ENCODE measurements around the gene MAST3.

Gene MAST3

DNA sequence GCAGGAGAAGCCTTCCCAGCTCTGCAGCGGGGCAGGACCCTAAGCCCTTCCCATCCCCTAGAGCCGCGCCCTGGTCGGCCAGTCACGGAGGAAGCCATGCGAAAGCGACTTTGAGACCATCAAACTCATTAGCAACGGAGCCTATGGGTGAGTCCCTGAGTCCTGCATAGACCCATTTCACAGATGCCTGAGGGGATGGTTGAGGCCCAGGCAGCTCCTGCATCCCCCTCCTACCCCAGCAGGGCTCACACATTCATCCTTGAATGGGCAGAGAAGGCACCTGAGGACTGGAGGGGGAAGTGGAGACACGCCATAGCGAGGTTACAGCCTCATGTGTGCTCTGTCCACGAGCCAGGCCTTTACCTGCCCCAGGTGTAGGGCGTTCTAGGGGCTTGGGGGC is 31.2 kb downstream of the MAST3 start:
- no peak overlapping the region for H3K27ac ChIP-seq
- no peak overlapping the region for H3K4me3 ChIP-seq

- H3K27ac ChIP-seq: no peak overlapping the region
- no peak overlapping the region for H3K4me3 ChIP-seq
These were observed 33.1 kb downstream of the MAST3 start for GRCh38 chr19:18130523-18131242.

DNA sequence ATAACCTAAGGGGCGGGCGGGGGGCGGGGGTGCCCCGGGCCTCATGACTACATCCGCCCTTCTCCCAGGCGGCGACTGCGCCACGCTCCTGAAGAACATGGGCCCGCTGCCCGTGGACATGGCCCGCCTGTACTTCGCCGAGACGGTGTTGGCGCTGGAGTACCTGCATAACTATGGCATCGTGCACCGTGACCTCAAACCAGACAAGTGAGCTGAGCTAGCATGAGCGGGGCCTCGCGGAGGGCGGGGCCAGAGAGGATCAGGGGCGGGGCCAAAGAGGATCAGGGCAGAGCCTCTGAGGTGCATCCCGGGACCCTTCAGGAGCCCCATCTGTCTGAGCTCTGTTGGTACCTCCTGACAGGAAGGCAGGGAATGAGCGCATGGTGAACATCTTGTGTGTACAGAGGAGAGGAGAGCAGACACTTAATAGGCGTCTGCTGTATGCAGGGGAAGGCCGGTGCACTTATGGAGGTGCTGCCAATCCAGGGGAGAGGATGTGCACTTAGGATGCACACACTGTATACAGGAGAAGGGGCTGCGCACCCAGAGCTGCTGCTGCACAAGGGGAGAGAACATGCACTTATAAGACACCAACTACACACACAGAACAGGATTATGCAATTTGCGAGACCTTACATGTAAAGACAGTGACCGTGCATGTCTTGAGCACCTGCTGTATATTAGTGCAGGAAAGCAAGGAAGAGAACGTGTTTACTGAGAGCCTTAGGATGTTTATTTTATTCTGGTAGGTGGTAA is 34.4 kb downstream of the MAST3 start:
- no peak overlapping the region for H3K27ac ChIP-seq
- H3K4me3 ChIP-seq: no peak overlapping the region

DNA sequence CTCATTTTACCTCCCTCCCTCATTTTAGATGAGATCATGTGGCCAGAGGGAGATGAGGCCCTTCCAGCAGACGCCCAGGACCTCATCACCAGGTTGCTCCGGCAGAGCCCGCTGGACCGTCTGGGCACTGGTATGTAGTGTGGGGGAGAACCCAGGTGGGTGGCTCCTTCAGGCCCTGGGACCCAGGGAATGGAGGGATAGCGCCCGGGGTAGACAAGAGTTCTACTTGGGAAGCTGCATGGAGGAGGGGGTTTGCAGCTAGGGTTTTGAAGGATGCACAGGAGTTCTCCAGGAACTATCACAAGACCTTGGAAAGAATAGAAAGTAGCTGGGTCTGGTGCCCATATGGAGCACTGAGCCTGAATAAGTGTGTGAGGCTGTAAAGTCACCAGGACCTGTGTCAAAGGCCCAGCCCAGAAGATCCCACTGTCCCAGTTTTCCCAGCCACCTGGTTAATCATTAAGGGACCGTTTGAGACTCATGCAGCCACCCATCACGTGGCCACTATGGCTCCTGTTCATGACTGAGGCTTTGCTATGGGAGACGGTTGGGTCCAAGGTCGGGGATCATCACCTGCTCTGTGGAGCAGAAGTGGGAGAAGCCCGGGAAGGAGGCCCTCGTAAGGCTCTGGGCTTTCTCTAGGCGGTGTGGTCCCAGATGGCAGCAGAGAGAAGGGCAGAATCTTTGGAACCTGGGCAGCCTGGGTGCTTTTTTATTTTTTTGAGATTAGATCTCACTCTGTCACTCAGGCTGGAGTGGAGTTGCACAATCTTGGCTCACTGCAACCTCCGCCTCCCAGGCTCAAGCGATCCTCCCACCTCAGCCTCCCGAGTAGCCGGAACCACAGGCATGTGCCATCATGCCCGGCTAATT is 38.4 kb downstream of the MAST3 start:
- no peak overlapping the region for H3K4me3 ChIP-seq
- no peak overlapping the region for H3K27ac ChIP-seq

GRCh38 chr19:18137242-18137641 is 39.7 kb downstream of the MAST3 start:
- no peak overlapping the region for H3K4me3 ChIP-seq
- no peak overlapping the region for H3K27ac ChIP-seq

DNA sequence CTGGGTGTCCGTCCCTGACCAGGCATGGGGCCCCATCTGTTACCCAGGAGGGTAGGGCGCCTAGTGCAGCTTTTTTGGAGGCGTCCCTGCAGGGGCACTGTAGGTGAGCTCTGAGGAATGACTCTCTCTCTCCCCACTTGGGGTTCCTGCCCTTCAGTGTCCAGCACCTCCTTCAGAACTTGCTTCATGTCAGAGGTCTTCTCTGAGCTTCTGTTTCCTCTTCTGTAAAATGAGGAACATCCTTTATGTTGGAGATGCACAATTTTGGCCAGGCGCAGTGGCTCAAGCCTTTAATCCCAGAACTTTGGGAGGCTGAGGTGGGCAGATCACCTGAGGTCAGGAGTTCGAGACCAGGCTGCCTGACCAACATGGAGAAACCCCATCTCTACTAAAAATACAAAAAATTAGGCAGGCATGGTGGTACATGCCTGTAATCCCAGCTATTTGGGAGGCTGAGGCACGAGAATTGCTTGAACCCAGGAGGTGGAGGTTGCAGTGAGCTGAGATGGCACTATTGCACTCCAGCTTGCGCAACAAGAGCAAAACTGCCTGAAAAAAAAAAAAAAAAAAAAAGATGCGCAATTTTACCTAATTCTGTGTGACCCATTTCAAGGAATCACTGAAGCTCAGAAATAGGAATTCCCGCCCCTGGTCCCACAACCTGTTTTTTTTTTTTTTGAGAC is 40.2 kb downstream of the MAST3 start:
- no peak overlapping the region for H3K27ac ChIP-seq
- H3K4me3 ChIP-seq: no peak overlapping the region

DNA sequence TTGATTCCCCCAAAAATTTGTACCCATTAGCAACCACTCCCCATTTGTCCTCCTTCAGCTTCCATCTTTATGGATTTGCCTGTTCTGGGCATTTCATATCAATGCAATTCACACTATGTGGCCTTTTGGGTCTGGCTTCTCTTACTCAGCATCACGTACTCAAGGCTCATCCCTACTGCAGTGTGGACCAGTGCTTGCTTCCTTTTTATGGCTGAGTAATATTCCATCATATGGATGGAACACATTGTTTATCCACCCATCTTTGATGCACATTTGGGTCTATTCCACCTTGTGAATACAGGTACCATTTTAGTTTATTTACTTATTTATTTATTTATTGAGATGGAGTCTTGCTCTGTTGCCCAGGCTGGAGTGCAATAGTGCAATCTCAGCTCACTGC is 42.9 kb downstream of the MAST3 start:
- Histone ChIP-seq H3K4me3 (no peak overlapping the region), H3K27ac (no peak overlapping the region)

GRCh38 chr19:18141031-18141430 is 43.5 kb downstream of the MAST3 start:
- Histone ChIP-seq H3K27ac (no peak overlapping the region), H3K4me3 (no peak overlapping the region)

GRCh38 chr19:18143902-18144301 is 46.3 kb downstream of the MAST3 start:
- no peak overlapping the region for H3K27ac ChIP-seq
- H3K4me3 ChIP-seq: no peak overlapping the region

GRCh38 chr19:18144361-18144760 is 46.8 kb downstream of the MAST3 start:
- H3K4me3 ChIP-seq: no peak overlapping the region
- no peak overlapping the region for H3K27ac ChIP-seq

- Histone ChIP-seq H3K27ac (no peak overlapping the region), H3K4me3 (no peak overlapping the region)
These were observed 47.3 kb downstream of the MAST3 start for GRCh38 chr19:18144906-18145305.

- H3K4me3 ChIP-seq: no peak overlapping the region
- no peak overlapping the region for H3K27ac ChIP-seq
These were observed 47.9 kb downstream of the MAST3 start for GRCh38 chr19:18145391-18145999.

DNA sequence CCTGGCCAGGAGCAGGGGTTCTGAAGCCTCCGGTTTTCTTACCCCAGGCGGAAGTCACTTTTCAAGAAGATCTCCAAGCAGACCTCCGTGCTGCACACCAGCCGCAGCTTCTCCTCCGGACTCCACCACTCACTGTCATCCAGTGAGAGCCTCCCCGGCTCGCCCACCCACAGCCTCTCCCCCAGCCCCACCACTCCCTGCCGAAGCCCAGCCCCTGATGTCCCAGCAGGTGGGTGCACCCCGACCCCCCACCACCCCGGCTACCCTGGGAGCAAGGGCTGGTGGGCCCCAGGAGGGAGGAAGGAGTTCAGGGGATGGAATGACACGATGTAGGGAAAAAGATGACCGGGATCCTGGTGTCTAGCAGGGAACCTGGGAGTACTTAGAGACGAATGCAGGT is 49.8 kb downstream of the MAST3 start:
- Histone ChIP-seq H3K4me3 (no peak overlapping the region), H3K27ac (no peak overlapping the region)

DNA sequence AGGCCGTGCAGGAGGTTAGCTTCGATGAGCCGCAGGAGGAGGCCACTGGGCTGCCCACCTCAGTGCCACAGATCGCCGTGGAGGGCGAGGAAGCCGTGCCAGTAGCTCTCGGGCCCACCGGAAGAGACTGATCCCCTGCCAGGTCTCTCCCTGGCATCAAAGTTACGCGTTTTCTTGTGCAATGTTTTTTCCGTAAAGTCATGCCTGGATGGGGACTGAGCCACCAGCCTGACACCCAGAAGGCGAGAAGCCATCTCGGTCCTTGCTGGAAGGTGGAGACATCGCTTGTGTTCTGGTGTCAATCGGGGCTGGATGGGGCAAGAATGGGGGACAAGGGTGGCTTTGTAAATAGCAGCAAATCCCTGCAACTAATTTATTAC is 52.0 kb downstream of the MAST3 start:
- H3K4me3 ChIP-seq: no peak overlapping the region
- H3K27ac ChIP-seq: no peak overlapping the region

GRCh38 chr19:18150776-18151624 is 53.4 kb downstream of the MAST3 start:
- Histone ChIP-seq H3K27ac (peak overlapping the region in 4 of 21 experiments; percentile 91 to 95 (median 92)), H3K4me3 (no peak overlapping the region)

DNA sequence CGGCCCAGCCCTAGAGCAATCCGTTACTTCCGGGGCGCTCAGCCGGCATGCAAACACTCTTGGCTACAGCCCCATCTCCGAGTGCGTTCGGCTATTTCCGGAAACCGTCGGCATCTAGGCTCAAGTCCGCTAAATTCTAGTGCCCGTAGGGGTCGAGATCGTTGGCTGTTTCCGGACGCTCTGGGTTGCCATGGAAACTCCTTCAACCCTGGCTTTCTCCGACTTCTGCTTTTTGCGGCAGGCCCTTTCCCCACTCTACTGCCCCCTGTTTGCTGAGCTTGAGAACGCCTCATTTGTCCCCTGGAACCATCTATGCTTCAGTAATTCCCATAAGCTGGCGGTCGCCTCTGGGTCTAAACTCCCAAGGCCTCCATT is 54.9 kb downstream of the MAST3 start:
- Histone ChIP-seq H3K27ac (peak overlapping the region; percentile 67 to 96 (median 91)), H3K4me3 (peak overlapping the region; percentile 56 to 84 (median 67))

- Histone ChIP-seq H3K27ac (peak within 1 kb of the TSS; percentile 67 to 97 (median 93)), H3K4me3 (peak within 1 kb of the TSS; percentile 56 to 84 (median 67))
These were observed 55.4 kb downstream of the MAST3 start, which contains the start of gene PIK3R2 for GRCh38 chr19:18152817-18153555. Gene PIK3R2, plus strand, starts transcription at chr19:18153163. Its CDS starts 2,717 bp downstream, at chr19:18155880.
